HL-60 (cell line): Measurements from ENCODE around the gene CEACAM6.

Source experiments
- GABPA ChIP-seq: IDR thresholded peaks from 2 replicates; pipeline ENCODE4 v1.6.1; 2012; ENCODE audit warnings: low read depth
- SPI1 ChIP-seq: IDR thresholded peaks from 2 replicates; pipeline ENCODE4 v1.6.1; 2012; ENCODE audit warnings: low read depth, mild to moderate bottlenecking, borderline replicate concordance
- TF ChIP-seq, protein P1 (sequence below): IDR thresholded peaks from one replicate; pipeline ENCODE4 v1.5.1; 2011; ENCODE audit warnings: low read length, control low read depth, inconsistent platforms; ENCODE audit not compliant: insufficient read depth
- TF ChIP-seq, protein P2 (sequence below): IDR thresholded peaks from 2 replicates; pipeline ENCODE4 v1.6.1; 2012; ENCODE audit warnings: low read depth; ENCODE audit not compliant: insufficient replicate concordance

GRCh38 chr19:41807176-41807575 lies 51.8 kb downstream of the CEACAM6 start:
- TF ChIP-seq, protein P1, sequence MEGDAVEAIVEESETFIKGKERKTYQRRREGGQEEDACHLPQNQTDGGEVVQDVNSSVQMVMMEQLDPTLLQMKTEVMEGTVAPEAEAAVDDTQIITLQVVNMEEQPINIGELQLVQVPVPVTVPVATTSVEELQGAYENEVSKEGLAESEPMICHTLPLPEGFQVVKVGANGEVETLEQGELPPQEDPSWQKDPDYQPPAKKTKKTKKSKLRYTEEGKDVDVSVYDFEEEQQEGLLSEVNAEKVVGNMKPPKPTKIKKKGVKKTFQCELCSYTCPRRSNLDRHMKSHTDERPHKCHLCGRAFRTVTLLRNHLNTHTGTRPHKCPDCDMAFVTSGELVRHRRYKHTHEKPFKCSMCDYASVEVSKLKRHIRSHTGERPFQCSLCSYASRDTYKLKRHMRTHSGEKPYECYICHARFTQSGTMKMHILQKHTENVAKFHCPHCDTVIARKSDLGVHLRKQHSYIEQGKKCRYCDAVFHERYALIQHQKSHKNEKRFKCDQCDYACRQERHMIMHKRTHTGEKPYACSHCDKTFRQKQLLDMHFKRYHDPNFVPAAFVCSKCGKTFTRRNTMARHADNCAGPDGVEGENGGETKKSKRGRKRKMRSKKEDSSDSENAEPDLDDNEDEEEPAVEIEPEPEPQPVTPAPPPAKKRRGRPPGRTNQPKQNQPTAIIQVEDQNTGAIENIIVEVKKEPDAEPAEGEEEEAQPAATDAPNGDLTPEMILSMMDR = no peak
- TF ChIP-seq SPI1 (no peak), GABPA (no peak)
- TF ChIP-seq, protein P2, sequence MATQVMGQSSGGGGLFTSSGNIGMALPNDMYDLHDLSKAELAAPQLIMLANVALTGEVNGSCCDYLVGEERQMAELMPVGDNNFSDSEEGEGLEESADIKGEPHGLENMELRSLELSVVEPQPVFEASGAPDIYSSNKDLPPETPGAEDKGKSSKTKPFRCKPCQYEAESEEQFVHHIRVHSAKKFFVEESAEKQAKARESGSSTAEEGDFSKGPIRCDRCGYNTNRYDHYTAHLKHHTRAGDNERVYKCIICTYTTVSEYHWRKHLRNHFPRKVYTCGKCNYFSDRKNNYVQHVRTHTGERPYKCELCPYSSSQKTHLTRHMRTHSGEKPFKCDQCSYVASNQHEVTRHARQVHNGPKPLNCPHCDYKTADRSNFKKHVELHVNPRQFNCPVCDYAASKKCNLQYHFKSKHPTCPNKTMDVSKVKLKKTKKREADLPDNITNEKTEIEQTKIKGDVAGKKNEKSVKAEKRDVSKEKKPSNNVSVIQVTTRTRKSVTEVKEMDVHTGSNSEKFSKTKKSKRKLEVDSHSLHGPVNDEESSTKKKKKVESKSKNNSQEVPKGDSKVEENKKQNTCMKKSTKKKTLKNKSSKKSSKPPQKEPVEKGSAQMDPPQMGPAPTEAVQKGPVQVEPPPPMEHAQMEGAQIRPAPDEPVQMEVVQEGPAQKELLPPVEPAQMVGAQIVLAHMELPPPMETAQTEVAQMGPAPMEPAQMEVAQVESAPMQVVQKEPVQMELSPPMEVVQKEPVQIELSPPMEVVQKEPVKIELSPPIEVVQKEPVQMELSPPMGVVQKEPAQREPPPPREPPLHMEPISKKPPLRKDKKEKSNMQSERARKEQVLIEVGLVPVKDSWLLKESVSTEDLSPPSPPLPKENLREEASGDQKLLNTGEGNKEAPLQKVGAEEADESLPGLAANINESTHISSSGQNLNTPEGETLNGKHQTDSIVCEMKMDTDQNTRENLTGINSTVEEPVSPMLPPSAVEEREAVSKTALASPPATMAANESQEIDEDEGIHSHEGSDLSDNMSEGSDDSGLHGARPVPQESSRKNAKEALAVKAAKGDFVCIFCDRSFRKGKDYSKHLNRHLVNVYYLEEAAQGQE = no peak
